Ishikawa (cell line): Measurements from ENCODE around the gene ACCS.

Source experiments
- CEBPB ChIP-seq: IDR thresholded peaks from 2 replicates; pipeline ENCODE4 v1.6.1; 2012
- CREB1 ChIP-seq: IDR thresholded peaks from 2 replicates; pipeline ENCODE4 v1.6.1; 2012; ENCODE audit warnings: low read depth
- EGR1 ChIP-seq: IDR thresholded peaks from 2 replicates; pipeline ENCODE4 v1.6.1; 2012
- EP300 ChIP-seq: IDR thresholded peaks from 2 replicates; pipeline ENCODE4 v1.6.1; 2012; ENCODE audit warnings: borderline replicate concordance
- FOXM1 ChIP-seq: IDR thresholded peaks from 2 replicates; pipeline ENCODE4 v1.6.1; 2012; ENCODE audit warnings: low read depth, borderline replicate concordance
- RAD21 ChIP-seq: IDR thresholded peaks from 2 replicates; pipeline ENCODE4 v1.6.1; 2012; ENCODE audit warnings: low read depth
- TAF1 ChIP-seq: IDR thresholded peaks from 2 replicates; pipeline ENCODE4 v1.6.1; 2012; ENCODE audit warnings: low read depth, mild to moderate bottlenecking
- TCF12 ChIP-seq: IDR thresholded peaks from 2 replicates; pipeline ENCODE4 v1.6.1; 2012; ENCODE audit warnings: low read depth
- TEAD4 ChIP-seq: IDR thresholded peaks from 2 replicates; pipeline ENCODE4 v1.6.1; 2012
- YY1 ChIP-seq: IDR thresholded peaks from 2 replicates; pipeline ENCODE4 v1.6.1; 2012; ENCODE audit warnings: low read depth
- ZBTB7A ChIP-seq: IDR thresholded peaks from 2 replicates; pipeline ENCODE4 v1.6.1; 2012; ENCODE audit warnings: low read depth
- TF ChIP-seq, protein P1 (sequence below): IDR thresholded peaks from 2 replicates; pipeline ENCODE4 v1.6.1; 2012; ENCODE audit warnings: low read depth, mild to moderate bottlenecking
- TF ChIP-seq, protein P2 (sequence below): IDR thresholded peaks from 2 replicates; pipeline ENCODE4 v1.6.1; 2012

DNA sequence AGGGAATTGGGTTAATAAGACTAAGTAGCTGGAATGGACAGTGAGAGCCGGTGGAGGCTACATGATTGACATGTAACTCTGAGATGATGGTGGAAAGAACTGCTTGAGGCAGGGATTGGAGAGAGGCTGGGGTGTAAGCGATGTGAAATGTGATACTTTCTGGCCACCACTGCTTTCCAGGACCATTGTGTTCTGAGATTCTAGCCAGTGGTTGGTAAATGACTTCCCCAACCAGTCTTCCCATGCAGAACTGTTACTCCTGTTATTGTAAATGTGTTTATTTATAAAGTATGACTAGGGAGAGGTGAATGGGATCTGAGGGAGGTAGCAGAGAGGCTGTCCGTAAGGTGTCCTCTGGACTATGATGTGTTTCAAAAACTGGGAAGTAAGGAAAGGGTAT lies 47.5 kb downstream of the ACCS start:
- TF ChIP-seq FOXM1 (no peak), EP300 (no peak), RAD21 (no peak), CEBPB (no peak), YY1 (no peak), TAF1 (no peak), CREB1 (no peak), TCF12 (no peak), ZBTB7A (no peak), EGR1 (no peak), TEAD4 (no peak)
- TF ChIP-seq, protein P1, sequence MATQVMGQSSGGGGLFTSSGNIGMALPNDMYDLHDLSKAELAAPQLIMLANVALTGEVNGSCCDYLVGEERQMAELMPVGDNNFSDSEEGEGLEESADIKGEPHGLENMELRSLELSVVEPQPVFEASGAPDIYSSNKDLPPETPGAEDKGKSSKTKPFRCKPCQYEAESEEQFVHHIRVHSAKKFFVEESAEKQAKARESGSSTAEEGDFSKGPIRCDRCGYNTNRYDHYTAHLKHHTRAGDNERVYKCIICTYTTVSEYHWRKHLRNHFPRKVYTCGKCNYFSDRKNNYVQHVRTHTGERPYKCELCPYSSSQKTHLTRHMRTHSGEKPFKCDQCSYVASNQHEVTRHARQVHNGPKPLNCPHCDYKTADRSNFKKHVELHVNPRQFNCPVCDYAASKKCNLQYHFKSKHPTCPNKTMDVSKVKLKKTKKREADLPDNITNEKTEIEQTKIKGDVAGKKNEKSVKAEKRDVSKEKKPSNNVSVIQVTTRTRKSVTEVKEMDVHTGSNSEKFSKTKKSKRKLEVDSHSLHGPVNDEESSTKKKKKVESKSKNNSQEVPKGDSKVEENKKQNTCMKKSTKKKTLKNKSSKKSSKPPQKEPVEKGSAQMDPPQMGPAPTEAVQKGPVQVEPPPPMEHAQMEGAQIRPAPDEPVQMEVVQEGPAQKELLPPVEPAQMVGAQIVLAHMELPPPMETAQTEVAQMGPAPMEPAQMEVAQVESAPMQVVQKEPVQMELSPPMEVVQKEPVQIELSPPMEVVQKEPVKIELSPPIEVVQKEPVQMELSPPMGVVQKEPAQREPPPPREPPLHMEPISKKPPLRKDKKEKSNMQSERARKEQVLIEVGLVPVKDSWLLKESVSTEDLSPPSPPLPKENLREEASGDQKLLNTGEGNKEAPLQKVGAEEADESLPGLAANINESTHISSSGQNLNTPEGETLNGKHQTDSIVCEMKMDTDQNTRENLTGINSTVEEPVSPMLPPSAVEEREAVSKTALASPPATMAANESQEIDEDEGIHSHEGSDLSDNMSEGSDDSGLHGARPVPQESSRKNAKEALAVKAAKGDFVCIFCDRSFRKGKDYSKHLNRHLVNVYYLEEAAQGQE: no peak
- TF ChIP-seq, protein P2, sequence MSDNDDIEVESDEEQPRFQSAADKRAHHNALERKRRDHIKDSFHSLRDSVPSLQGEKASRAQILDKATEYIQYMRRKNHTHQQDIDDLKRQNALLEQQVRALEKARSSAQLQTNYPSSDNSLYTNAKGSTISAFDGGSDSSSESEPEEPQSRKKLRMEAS: no peak
